Gastroesophageal sphincter (tissue), 4 donors: ENCODE data around the gene PHAF1. TPM values are rescaled to one million over a fixed set of nuclear protein-coding genes. Genes with fewer than 3 reads are reported as not detected.

Experiments
- ATAC-seq: fragments of 150-250 bp; one replicate; pipeline ENCODE4 v1.9.1; 2016; ENCODE audit warnings: mild to moderate bottlenecking, moderate library complexity
- H3K27ac ChIP-seq, 4 donors: fragments of 200-600 bp; sonication (generic) in 3 of 4; 1 replicate in 3 of 4; 2 replicates in 1 of 4; pipeline ENCODE4 v1.5.1; 2016 to 2019
- H3K27me3 ChIP-seq: fragments of 200-600 bp; sonication (generic); one replicate; pipeline ENCODE4 v1.5.1; 2019
- H3K36me3 ChIP-seq, 2 donors: fragments of 200-600 bp; sonication (generic); one replicate each; pipeline ENCODE4 v1.5.1; 2019; ENCODE audit warnings: control low read depth in 1 of 2
- H3K4me1 ChIP-seq, 3 donors: fragments of 200-600 bp; sonication (generic); 1 replicate in 2 of 3; 2 replicates in 1 of 3; pipeline ENCODE4 v1.5.1; 2016 to 2019; ENCODE audit warnings: control low read depth in 2 of 3
- H3K4me3 ChIP-seq, 2 donors: fragments of 200-600 bp; sonication (generic); one replicate each; pipeline ENCODE4 v1.5.1; 2019; ENCODE audit warnings: mild to moderate bottlenecking in 1 of 2, moderate library complexity in 1 of 2
- H3K9me3 ChIP-seq, 3 donors: fragments of 200-600 bp; sonication (generic); one replicate each; pipeline ENCODE4 v1.5.1; 2017 to 2019; ENCODE audit warnings: control low read depth in 2 of 3
- CTCF ChIP-seq, 4 experiments: fragments of 200-600 bp in 2 of 4; fragments of 450-650 bp in 2 of 4; sonication (generic) in 1 of 4; IDR thresholded peaks; one replicate each; pipeline ENCODE4 v1.5.1; 2017 to 2019; ENCODE audit warnings: antibody characterized with exemption in 4 of 4, mild to moderate bottlenecking in 2 of 4, moderate library complexity in 2 of 4
- EP300 ChIP-seq: sonication (generic); formaldehyde crosslinking; IDR thresholded peaks from one replicate; pipeline ENCODE4 v1.6.1; 2017; ENCODE audit warnings: antibody characterized with exemption, mild to moderate bottlenecking
- POLR2A ChIP-seq, 2 donors: fragments of 450-650 bp; IDR thresholded peaks; one replicate each; pipeline ENCODE4 v1.6.1; 2017; ENCODE audit warnings: antibody characterized with exemption in 2 of 2, mild to moderate bottlenecking in 2 of 2, moderate library complexity in 1 of 2
- POLR2AphosphoS5 ChIP-seq: sonication (generic); formaldehyde crosslinking; IDR thresholded peaks from one replicate; pipeline ENCODE4 v1.6.1; 2017; ENCODE audit warnings: antibody characterized with exemption
- WGBS, 2 donors: methylation state at CpG; one replicate each; pipeline ENCODE4 v1.1.5; 2018; ENCODE audit warnings: low coverage in 1 of 2; 5-methylcytosine and 5-hydroxymethylcytosine counted together
- total RNA-seq, 4 donors: library from RNA; depleted of rRNA; stranded (reverse); fragments of >200 nt; gene quantifications; one replicate each; pipeline ENCODE4 v1.1.0, GENCODE V29; 2016

PHAF1 gene
- total RNA-seq, 4 donors from 2014 or later = 10.9 to 20.4 (median 13.3) TPM

GRCh38 chr16:67128887-67129286 lies 19.1 kb downstream of the PHAF1 start:
- no peak overlapping the region for H3K4me3 ChIP-seq
- TF ChIP-seq POLR2AphosphoS5 (no peak), POLR2A (IDR thresholded peaks at IDR 0.05) (no peak), EP300 (no peak), CTCF (IDR thresholded peaks at IDR 0.05) (no peak)
- H3K9me3 ChIP-seq = no peaks in the 10 kb centered on the region
- peaks cover 0 to 97% of the 10 kb centered on the region in 2 donors for H3K36me3 ChIP-seq
- H3K4me1 ChIP-seq = no peaks in the 10 kb centered on the region
- ATAC-seq = no peak
- H3K27ac ChIP-seq = no peak overlapping the region
- H3K27me3 ChIP-seq = no peaks in the 10 kb centered on the region
- WGBS, 2 donors = 60% methylated on average over 1 of the region's 3 CpGs; no CpG with 5 or more reads in 1 of the 2 donors

DNA sequence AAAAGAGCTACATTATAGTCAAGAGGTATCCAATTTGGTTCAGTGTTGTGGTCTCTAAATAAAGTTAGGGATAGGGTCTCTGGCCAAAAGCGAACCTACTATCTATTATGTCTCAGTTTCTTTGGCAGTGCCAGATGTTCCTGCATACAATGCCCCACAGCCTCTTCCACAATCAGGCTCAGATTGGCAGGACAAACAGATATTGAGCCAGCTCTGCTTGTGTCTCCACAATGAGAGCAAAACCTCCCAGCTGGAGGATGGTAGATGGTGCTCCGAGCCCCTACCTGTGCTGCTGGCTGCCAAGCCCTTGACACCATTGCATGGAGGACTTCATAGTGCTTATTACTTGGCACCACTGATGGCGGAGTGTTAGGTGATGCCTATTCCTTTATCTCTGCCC lies 19.7 kb downstream of the PHAF1 start:
- Histone ChIP-seq H3K27me3 (no peaks in the 10 kb centered on the region), H3K27ac (no peak overlapping the region), H3K9me3 (no peaks in the 10 kb centered on the region), H3K4me3 (no peak overlapping the region), H3K4me1 (no peaks in the 10 kb centered on the region), H3K36me3 (peaks cover 0 to 97% of the 10 kb centered on the region in 2 donors)
- 69 to 100% methylated on average over 1 to 2 of the region's 3 CpGs for WGBS, 2 donors
- no peak for TF ChIP-seq CTCF (IDR thresholded peaks at IDR 0.05)
- TF ChIP-seq POLR2A (IDR thresholded peaks at IDR 0.05) = no peak
- no peak for TF ChIP-seq POLR2AphosphoS5
- TF ChIP-seq EP300 = no peak
- ATAC-seq = no peak

- no peaks in the 10 kb centered on the region for H3K9me3 ChIP-seq
- H3K4me1 ChIP-seq = no peaks in the 10 kb centered on the region
- no peak overlapping the region for H3K4me3 ChIP-seq
- H3K27ac ChIP-seq = no peak overlapping the region
- TF ChIP-seq CTCF (IDR thresholded peaks at IDR 0.05) (no peak), POLR2A (IDR thresholded peaks at IDR 0.05) (no peak), EP300 (no peak), POLR2AphosphoS5 (no peak)
- no peak for ATAC-seq
- H3K36me3 ChIP-seq = peaks cover 0 to 100% of the 10 kb centered on the region in 2 donors
- no peaks in the 10 kb centered on the region for H3K27me3 ChIP-seq
- WGBS, 2 donors = 0% methylated on average over 2 of the region's 3 CpGs; no CpG with 5 or more reads in 1 of the 2 donors
Observed at GRCh38 chr16:67137605-67138004, 27.9 kb downstream of the PHAF1 start.

- peaks cover 0 to 100% of the 10 kb centered on the region in 2 donors for H3K36me3 ChIP-seq
- no peak overlapping the region for H3K4me3 ChIP-seq
- no peak overlapping the region for H3K27ac ChIP-seq
- H3K9me3 ChIP-seq = no peaks in the 10 kb centered on the region
- no peaks in the 10 kb centered on the region for H3K4me1 ChIP-seq
- no peak for TF ChIP-seq POLR2AphosphoS5
- no peak for TF ChIP-seq POLR2A (IDR thresholded peaks at IDR 0.05)
- TF ChIP-seq CTCF (IDR thresholded peaks at IDR 0.05) = no peak
- TF ChIP-seq EP300 = no peak
- no peaks in the 10 kb centered on the region for H3K27me3 ChIP-seq
- WGBS, 2 donors = 96% methylated on average over 4 of the region's 13 CpGs; no CpG with 5 or more reads in 1 of the 2 donors
- no peak for ATAC-seq
Observed at GRCh38 chr16:67141391-67141790, 31.6 kb downstream of the PHAF1 start.

- Histone ChIP-seq H3K36me3 (peaks cover 0 to 100% of the 10 kb centered on the region in 2 donors), H3K9me3 (no peaks in the 10 kb centered on the region), H3K4me1 (no peaks in the 10 kb centered on the region), H3K27ac (no peak overlapping the region), H3K4me3 (no peak overlapping the region), H3K27me3 (no peaks in the 10 kb centered on the region)
- WGBS, 2 donors = no CpG with 5 or more reads among the region's 9 CpGs
- TF ChIP-seq POLR2AphosphoS5 (no peak), POLR2A (IDR thresholded peaks at IDR 0.05) (no peak), CTCF (IDR thresholded peaks at IDR 0.05) (no peak), EP300 (no peak)
- ATAC-seq = no peak
Observed at GRCh38 chr16:67142342-67142741, 32.6 kb downstream of the PHAF1 start.
